Daoy (cell line): ENCODE data around the gene ZMPSTE24. TPM values are rescaled to one million over a fixed set of nuclear protein-coding genes. Genes with fewer than 3 reads are reported as not detected.
A peak's percentile ranks its signal among the peaks of the same experiment; 100 is the strongest.
"Not testable (repeated sequence)": the region's sequence is repeated elsewhere in the genome, so short reads cannot be mapped to it uniquely, and the experiment has no call there.

Experiments
- DNase-seq: peaks from one replicate; pipeline ENCODE4 v3.0.0-alpha.2; 2015; ENCODE audit warnings: low read depth
- total RNA-seq: library from RNA; depleted of rRNA; stranded (reverse); fragments of >200 nt; shearing (Covaris generic); gene quantifications from 2 replicates; pipeline ENCODE4 v1.2.3, GENCODE V29; 2014; rRNA removed

ZMPSTE24 gene
- total RNA-seq, 1 experiment from 2014 or later = 72.9 TPM

- DNase-seq = no peak
Observed at GRCh38 chr1:40317394-40318074, 59.5 kb downstream of the ZMPSTE24 start.

- no peak for DNase-seq
Observed at GRCh38 chr1:40318476-40318875, 60.4 kb downstream of the ZMPSTE24 start.

- DNase-seq = no peak
Observed at GRCh38 chr1:40318970-40319621, 61.1 kb downstream of the ZMPSTE24 start.

GRCh38 chr1:40331403-40331802 is 73.4 kb downstream of the ZMPSTE24 start:
- not testable (repeated sequence) for DNase-seq

GRCh38 chr1:40332695-40333094 is 74.7 kb downstream of the ZMPSTE24 start:
- no peak for DNase-seq

- no peak for DNase-seq
Observed at GRCh38 chr1:40337443-40337842, 79.4 kb downstream of the ZMPSTE24 start.

- DNase-seq = peak; percentile 89
Observed at GRCh38 chr1:40338745-40339419, 80.8 kb downstream of the ZMPSTE24 start.

- no peak for DNase-seq
Observed at GRCh38 chr1:40339420-40340323, 81.6 kb downstream of the ZMPSTE24 start.

GRCh38 chr1:40341491-40342380 is 83.7 kb downstream of the ZMPSTE24 start:
- DNase-seq = no peak

GRCh38 chr1:40342381-40342717 is 84.3 kb downstream of the ZMPSTE24 start:
- DNase-seq = not testable (repeated sequence)

Other genes starting within 250 kb of the ZMPSTE24 start
- gene CAP1, start 217.5 kb upstream of the ZMPSTE24 start, total RNA-seq = 451 and 461 TPM in 2 replicates
- 57.9 and 74.3 TPM in 2 replicates for gene PPT1, start 161.0 kb upstream of the ZMPSTE24 start, total RNA-seq
- 10.0 and 15.8 TPM in 2 replicates for gene RLF, start 96.8 kb upstream of the ZMPSTE24 start, total RNA-seq
- gene TMCO2, start 10.3 kb upstream of the ZMPSTE24 start, total RNA-seq = not detected in 2 replicates
- gene COL9A2, start 59.0 kb downstream of the ZMPSTE24 start, total RNA-seq = 1.7 and 2.5 TPM in 2 replicates
- 26.9 and 30.8 TPM in 2 replicates for gene SMAP2, start 115.5 kb downstream of the ZMPSTE24 start, total RNA-seq
- gene ZFP69B, start 192.2 kb downstream of the ZMPSTE24 start, total RNA-seq = 4.8 and 8.5 TPM in 2 replicates
- gene ZFP69, start 219.1 kb downstream of the ZMPSTE24 start, total RNA-seq = 5.3 and 9.3 TPM in 2 replicates